HepG2 (cell line): Measurements from ENCODE around the gene CFAP46. TPM values are rescaled to one million over a fixed set of nuclear protein-coding genes. Genes with fewer than 3 reads are reported as not detected.
"Not testable (repeated sequence)": the region's sequence is repeated elsewhere in the genome, so short reads cannot be mapped to it uniquely, and the experiment has no call there.

Experiments used
- ATAC-seq: fragments of 200-7000 bp; cut with Tn5 transposase; 3 replicates; pipeline ENCODE4 v1.9.1; 2020; ENCODE audit warnings: mild to moderate bottlenecking, moderate library complexity
- BruUV-seq: library from RNA; stranded (reverse); fragments of 400-500 nt; replicated peaks from 2 replicates; lab custom pipeline; 2021; lab: Mats Ljungman, UMichigan
- CTCF ChIA-PET: fragments of 300-600 bp; formaldehyde crosslinking; extraction: SDS; loops from one replicate; lab custom pipeline; 2021; ENCODE audit warnings: low total read pairs, inconsistent platforms, low intra/inter-chr PET ratio; lab: Yijun Ruan, JAX
- POLR2A ChIA-PET: fragments of 350-600 bp; sonication (Branson Sonifier 250); formaldehyde crosslinking; loops from one replicate; lab custom pipeline; 2020; ENCODE audit warnings: antibody characterized with exemption, inconsistent platforms; lab: Yijun Ruan, JAX
- DNase-seq: peaks from one replicate; pipeline ENCODE4 v3.0.0-alpha.2; 2015; ENCODE audit warnings: low spot score
- FAIRE-seq: peaks from 3 replicates; lab custom pipeline; 2011; peaks lifted over from hg19 to GRCh38; lab: Jason Lieb, UNC
- H2AFZ ChIP-seq: one replicate; pipeline ENCODE4 v1.6.1; 2011; ENCODE audit warnings: low read length, inconsistent platforms
- H3K27ac ChIP-seq: fragments of 300-600 bp; 3 replicates; pipeline ENCODE4 v1.8.0; 2011; ENCODE audit warnings: mixed run types, mild to moderate bottlenecking, mixed read lengths, low read length, inconsistent platforms; ENCODE audit not compliant: insufficient read depth; ENCODE audit errors: extremely low read length
- H3K27me3 ChIP-seq, 2 experiments: fragments of 200-600 bp in 1 of 2; 2 replicates in 1 of 2; 3 replicates in 1 of 2; pipeline versions ENCODE4 v1.6.0 to v1.8.0; 2011; ENCODE audit warnings: low read length in 2 of 2, mild to moderate bottlenecking in 2 of 2, moderate library complexity in 2 of 2, inconsistent platforms in 1 of 2; ENCODE audit not compliant: insufficient read depth in 2 of 2, control insufficient read depth in 1 of 2
- H3K36me3 ChIP-seq, 2 experiments: fragments of 200-600 bp in 1 of 2; replicated peaks in 1 of 2; 2 replicates in 1 of 2; 3 replicates in 1 of 2; pipeline versions ENCODE4 v1.5.1 to v1.8.0; 2011; ENCODE audit warnings: low read length in 2 of 2, inconsistent platforms in 1 of 2; ENCODE audit not compliant: insufficient read depth in 2 of 2, control insufficient read depth in 1 of 2
- H3K4me1 ChIP-seq: 2 replicates; pipeline ENCODE4 v1.5.1; 2012; ENCODE audit warnings: low read length, inconsistent platforms; ENCODE audit not compliant: insufficient read depth
- H3K4me2 ChIP-seq: 2 replicates; pipeline ENCODE4 v1.6.0; 2011; ENCODE audit warnings: low read depth, low read length, inconsistent platforms
- H3K4me3 ChIP-seq, 3 experiments: fragments of 200-600 bp in 1 of 3; sonication (generic), shearing (Covaris generic) in 1 of 3; replicated peaks in 1 of 3; 2 replicates each; pipeline ENCODE4 v1.5.1; 2011 to 2016; ENCODE audit warnings: low read length in 3 of 3, inconsistent platforms in 2 of 3, low read depth in 2 of 3, mild to moderate bottlenecking in 2 of 3, control low read depth in 1 of 3, mixed read lengths in 1 of 3; ENCODE audit not compliant: insufficient read depth in 1 of 3
- H3K79me2 ChIP-seq: one replicate; pipeline ENCODE4 v1.6.1; 2011; ENCODE audit warnings: low read length, inconsistent platforms; ENCODE audit not compliant: insufficient read depth
- H3K9ac ChIP-seq: 2 replicates; pipeline ENCODE4 v1.6.0; 2011; ENCODE audit warnings: mild to moderate bottlenecking, low read depth, low read length, inconsistent platforms; ENCODE audit not compliant: insufficient read depth
- H3K9me3 ChIP-seq: 2 replicates; pipeline ENCODE4 v1.5.1; 2012; ENCODE audit warnings: mild to moderate bottlenecking, low read length
- H4K20me1 ChIP-seq: 2 replicates; pipeline ENCODE4 v1.6.0; 2011; ENCODE audit warnings: inconsistent platforms, mild to moderate bottlenecking, low read length, moderate library complexity; ENCODE audit not compliant: insufficient read depth
- ATF7 ChIP-seq, 2 experiments: fragments of 450-650 bp in 1 of 2; sonication (generic) in 1 of 2; formaldehyde crosslinking in 1 of 2; IDR thresholded peaks; 2 replicates each; pipeline versions ENCODE4 v1.4.0 to v1.6.1; 2016 to 2020; ENCODE audit warnings: antibody characterized with exemption in 1 of 2, mild to moderate bottlenecking in 1 of 2, missing genetic modification reagents in 1 of 2
- FOXA1 ChIP-seq, 2 experiments: fragments of 450-650 bp in 1 of 2; sonication (generic) in 1 of 2; formaldehyde crosslinking in 1 of 2; IDR thresholded peaks; 2 replicates each; pipeline versions ENCODE4 v1.4.0 to v1.6.1; 2016 to 2020; ENCODE audit warnings: missing genetic modification reagents in 1 of 2
- WGBS: methylation state at CpG from one replicate; pipeline ENCODE4 v1.1.6; 2017; ENCODE audit warnings: low lambda C conversion rate; 5-methylcytosine and 5-hydroxymethylcytosine counted together
- in situ Hi-C: cut with HindIII; loops from 2 replicates; pipeline ENCODE4 v1.10.0; 2017; ENCODE audit warnings: low pct_unique_long_range_greater_than_20kb; ENCODE audit not compliant: extremely low pct_ligation_motif_present
- intact Hi-C: fragments of 100-400 bp; cut with micrococcal nuclease; formaldehyde crosslinking; loops from one replicate; pipeline ENCODE4 v1.10.0; 2022; ENCODE audit not compliant: unreplicated experiment
- polyA plus RNA-seq, 8 experiments: library from polyadenylated mRNA; depleted of rRNA in 3 of 8; stranded (reverse) in 7 of 8; unstranded in 1 of 8; fragments of >200 nt; fragmentation: Illumina TruSeq in 4 of 8; extraction: Trizol in 4 of 8; gene quantifications; 2 replicates each; pipeline versions ENCODE4 v1.2.1 to v1.2.3, GENCODE V29; 2011 to 2016; ENCODE audit warnings: low read depth in 4 of 8, missing spikeins in 1 of 8, mixed read lengths in 1 of 8; ENCODE audit not compliant: insufficient read depth in 1 of 8
- total RNA-seq, 5 experiments: library from RNA; depleted of rRNA; stranded (reverse); fragments of >200 nt; fragmentation: Illumina TruSeq; extraction: Trizol; gene quantifications; 2 replicates each; pipeline ENCODE4 v1.2.3, GENCODE V29; 2016; ENCODE audit warnings: low read depth in 1 of 5

The CFAP46 gene
- total and polyA plus RNA-seq, 2 of the 13 experiments (the other 11 are each of a cell fraction or from before 2014, with no cell fraction given): 0.24 to 0.84 TPM

GRCh38 chr10:132930701-132931100 is 11.7 kb downstream of the CFAP46 start:
- FAIRE-seq, H3K36me3 ChIP-seq, DNase-seq, BruUV-seq, H3K9me3 ChIP-seq, H3K27ac ChIP-seq, H4K20me1 ChIP-seq, intact Hi-C loops, H3K4me2 ChIP-seq, POLR2A ChIA-PET, ATAC-seq, H2AFZ ChIP-seq, H3K4me3 ChIP-seq, H3K4me1 ChIP-seq, CTCF ChIA-PET, H3K9ac ChIP-seq, in situ Hi-C loops, H3K79me2 ChIP-seq: not testable (repeated sequence)
- 0% methylated on average over 2 of the region's 3 CpGs for WGBS
- peaks cover 8 to 33% of the 10 kb centered on the region in 2 experiments; a peak in 4 of 5 replicates for H3K27me3 ChIP-seq

- H3K4me2 ChIP-seq: no peak overlapping the region
- no peaks in the 10 kb centered on the region for H3K9me3 ChIP-seq
- no peaks in the 10 kb centered on the region for H3K79me2 ChIP-seq
- FAIRE-seq (no peak), DNase-seq (no peak), ATAC-seq (no peak)
- H3K9ac ChIP-seq: no peak overlapping the region
- POLR2A ChIA-PET: no interaction called here
- H3K36me3 ChIP-seq: no peaks in the 10 kb centered on the region
- in situ Hi-C loops: no loop called here
- no peak overlapping the region for H3K27ac ChIP-seq
- no peaks in the 10 kb centered on the region for H4K20me1 ChIP-seq
- intact Hi-C loops: no loop called here
- WGBS: 18% methylated on average over 8 of the region's 10 CpGs
- no peak overlapping the region for H3K4me3 ChIP-seq
- no peak for TF ChIP-seq FOXA1 (IDR thresholded peaks at IDR 0.05)
- TF ChIP-seq FOXA1 (CRISPR knock-in tag; IDR thresholded peaks at IDR 0.05): no peak
- peak; percentile 45; the same call in 1 of the 2 replicates for TF ChIP-seq ATF7 (IDR thresholded peaks at IDR 0.05)
- no peak for TF ChIP-seq ATF7 (CRISPR knock-in tag; IDR thresholded peaks at IDR 0.05)
- TF ChIP-seq, all 625 proteins: peak for 1
- Histone ChIP-seq H2AFZ (no peak overlapping the region), H3K4me1 (no peaks in the 10 kb centered on the region), H3K27me3 (peaks cover 6 to 37% of the 10 kb centered on the region in 2 experiments; a peak in 4 of 5 replicates)
- CTCF ChIA-PET: no interaction called here
- BruUV-seq: no TSS peak
Observed at GRCh38 chr10:132929953-132930548, 12.3 kb downstream of the CFAP46 start.
